Astrocyte (in vitro differentiated cells and primary cell): ENCODE data around the gene RAVER2. TPM values are rescaled to one million over a fixed set of nuclear protein-coding genes. Genes with fewer than 3 reads are reported as not detected.

Source experiments
- DNase-seq: peaks from one replicate; pipeline ENCODE4 v3.0.0-alpha.2; 2010; ENCODE audit warnings: low read depth
- FAIRE-seq: peaks from 2 replicates; lab custom pipeline; 2011; peaks lifted over from hg19 to GRCh38; lab: Jason Lieb, UNC
- H2AFZ ChIP-seq: 2 replicates; pipeline ENCODE4 v1.6.0; 2012; ENCODE audit warnings: low read depth, low read length, inconsistent platforms
- H3K27ac ChIP-seq: 2 replicates; pipeline ENCODE4 v1.5.1; 2011; ENCODE audit warnings: low read depth, low read length, inconsistent platforms
- H3K27me3 ChIP-seq: 2 replicates; pipeline ENCODE4 v1.6.0; 2011; ENCODE audit warnings: low read length, inconsistent platforms; ENCODE audit not compliant: insufficient read depth
- H3K36me3 ChIP-seq: 2 replicates; pipeline ENCODE4 v1.5.1; 2011; ENCODE audit warnings: low read length, inconsistent platforms; ENCODE audit not compliant: insufficient read depth
- H3K4me1 ChIP-seq: 2 replicates; pipeline ENCODE4 v1.5.1; 2011; ENCODE audit warnings: low read length, inconsistent platforms; ENCODE audit not compliant: insufficient read depth
- H3K4me2 ChIP-seq: 2 replicates; pipeline ENCODE4 v1.6.0; 2012; ENCODE audit warnings: low read length, inconsistent platforms
- H3K4me3 ChIP-seq: 2 replicates; pipeline ENCODE4 v1.5.1; 2011; ENCODE audit warnings: low read depth, mild to moderate bottlenecking, low read length, inconsistent platforms; ENCODE audit not compliant: insufficient read depth
- H3K79me2 ChIP-seq: 2 replicates; pipeline ENCODE4 v1.6.0; 2012; ENCODE audit warnings: mild to moderate bottlenecking, low read length, inconsistent platforms; ENCODE audit not compliant: insufficient read depth
- H3K9ac ChIP-seq: 2 replicates; pipeline ENCODE4 v1.6.0; 2012; ENCODE audit warnings: mild to moderate bottlenecking, low read length, inconsistent platforms
- H3K9me3 ChIP-seq: 2 replicates; pipeline ENCODE4 v1.5.1; 2012; ENCODE audit warnings: low read depth, mild to moderate bottlenecking, low read length, inconsistent platforms; ENCODE audit not compliant: insufficient read depth
- H4K20me1 ChIP-seq: 2 replicates; pipeline ENCODE4 v1.6.0; 2012; ENCODE audit warnings: low read length, inconsistent platforms; ENCODE audit not compliant: insufficient read depth
- H3K27ac Mint-ChIP-seq: one replicate; pipeline ENCODE4 v1.8.0; 2021; ENCODE audit warnings: mild to moderate bottlenecking, mixed read lengths; ENCODE audit not compliant: unreplicated experiment
- H3K27me3 Mint-ChIP-seq: one replicate; pipeline ENCODE4 v1.8.0; 2021; ENCODE audit warnings: low read depth, mixed read lengths; ENCODE audit not compliant: unreplicated experiment
- H3K36me3 Mint-ChIP-seq: one replicate; pipeline ENCODE4 v1.8.0; 2021; ENCODE audit warnings: low read depth, mixed read lengths; ENCODE audit not compliant: unreplicated experiment
- H3K4me1 Mint-ChIP-seq: one replicate; pipeline ENCODE4 v1.8.0; 2021; ENCODE audit warnings: low read depth, mixed read lengths; ENCODE audit not compliant: unreplicated experiment
- H3K4me3 Mint-ChIP-seq: one replicate; pipeline ENCODE4 v1.8.0; 2021; ENCODE audit warnings: mild to moderate bottlenecking, moderate library complexity, mixed read lengths; ENCODE audit not compliant: unreplicated experiment
- H3K9me3 Mint-ChIP-seq: one replicate; pipeline ENCODE4 v1.8.0; 2021; ENCODE audit warnings: mild to moderate bottlenecking, mixed read lengths; ENCODE audit not compliant: unreplicated experiment
- EZH2 ChIP-seq: IDR thresholded peaks from 2 replicates; pipeline ENCODE4 v1.6.1; 2012; ENCODE audit warnings: mild to moderate bottlenecking, low read length, inconsistent platforms; ENCODE audit not compliant: insufficient read depth
- total RNA-seq: library from RNA; stranded (reverse); gene quantifications from 2 replicates; pipeline ENCODE4 v1.2.1, GENCODE V29; 2021
- TF ChIP-seq, protein P1 (sequence below): IDR thresholded peaks from 2 replicates; pipeline ENCODE4 v1.5.1; 2011; ENCODE audit warnings: low read depth, mild to moderate bottlenecking, inconsistent platforms, low read length, moderate library complexity; ENCODE audit not compliant: insufficient read depth

The RAVER2 gene
- total RNA-seq, 1 donor from 2014 or later, result 7.1 TPM

DNA sequence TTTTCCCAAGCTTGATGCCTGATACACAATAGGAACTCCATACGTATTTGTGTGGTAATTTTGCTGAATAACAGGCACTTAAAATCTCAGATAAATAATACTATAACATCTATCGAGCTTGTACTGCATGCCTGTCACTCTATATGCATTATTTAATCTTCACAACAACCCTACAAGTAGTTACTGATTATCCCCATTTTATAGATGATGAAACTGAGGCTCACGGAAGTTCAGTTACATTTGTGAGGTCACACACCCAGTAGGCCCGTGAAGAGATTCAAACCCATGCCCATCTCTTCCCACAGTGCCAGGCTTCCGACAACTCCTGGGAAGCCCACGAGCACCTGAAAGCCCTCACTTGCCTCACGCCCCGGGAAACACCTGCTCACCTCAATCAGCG is 98.8 kb downstream of the RAVER2 start:
- H3K4me1 Mint-ChIP-seq, result no peaks in the 10 kb centered on the region
- Histone ChIP-seq H3K27me3 (no peaks in the 10 kb centered on the region), H3K4me3 (no peak overlapping the region), H3K4me1 (no peaks in the 10 kb centered on the region), H3K9ac (no peak overlapping the region), H3K9me3 (no peaks in the 10 kb centered on the region), H3K27ac (no peak overlapping the region), H3K36me3 (peaks cover 23% of the 10 kb centered on the region), H2AFZ (no peak overlapping the region), H4K20me1 (no peaks in the 10 kb centered on the region), H3K79me2 (no peaks in the 10 kb centered on the region), H3K4me2 (no peak overlapping the region)
- DNase-seq (no peak), FAIRE-seq (no peak)
- TF ChIP-seq EZH2, result no peak
- TF ChIP-seq, protein P1, sequence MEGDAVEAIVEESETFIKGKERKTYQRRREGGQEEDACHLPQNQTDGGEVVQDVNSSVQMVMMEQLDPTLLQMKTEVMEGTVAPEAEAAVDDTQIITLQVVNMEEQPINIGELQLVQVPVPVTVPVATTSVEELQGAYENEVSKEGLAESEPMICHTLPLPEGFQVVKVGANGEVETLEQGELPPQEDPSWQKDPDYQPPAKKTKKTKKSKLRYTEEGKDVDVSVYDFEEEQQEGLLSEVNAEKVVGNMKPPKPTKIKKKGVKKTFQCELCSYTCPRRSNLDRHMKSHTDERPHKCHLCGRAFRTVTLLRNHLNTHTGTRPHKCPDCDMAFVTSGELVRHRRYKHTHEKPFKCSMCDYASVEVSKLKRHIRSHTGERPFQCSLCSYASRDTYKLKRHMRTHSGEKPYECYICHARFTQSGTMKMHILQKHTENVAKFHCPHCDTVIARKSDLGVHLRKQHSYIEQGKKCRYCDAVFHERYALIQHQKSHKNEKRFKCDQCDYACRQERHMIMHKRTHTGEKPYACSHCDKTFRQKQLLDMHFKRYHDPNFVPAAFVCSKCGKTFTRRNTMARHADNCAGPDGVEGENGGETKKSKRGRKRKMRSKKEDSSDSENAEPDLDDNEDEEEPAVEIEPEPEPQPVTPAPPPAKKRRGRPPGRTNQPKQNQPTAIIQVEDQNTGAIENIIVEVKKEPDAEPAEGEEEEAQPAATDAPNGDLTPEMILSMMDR, result no peak
- H3K27me3 Mint-ChIP-seq, result no peaks in the 10 kb centered on the region
- H3K9me3 Mint-ChIP-seq, result no peaks in the 10 kb centered on the region
- H3K27ac Mint-ChIP-seq, result no peak overlapping the region
- peaks cover 47% of the 10 kb centered on the region for H3K36me3 Mint-ChIP-seq
- no peak overlapping the region for H3K4me3 Mint-ChIP-seq

DNA sequence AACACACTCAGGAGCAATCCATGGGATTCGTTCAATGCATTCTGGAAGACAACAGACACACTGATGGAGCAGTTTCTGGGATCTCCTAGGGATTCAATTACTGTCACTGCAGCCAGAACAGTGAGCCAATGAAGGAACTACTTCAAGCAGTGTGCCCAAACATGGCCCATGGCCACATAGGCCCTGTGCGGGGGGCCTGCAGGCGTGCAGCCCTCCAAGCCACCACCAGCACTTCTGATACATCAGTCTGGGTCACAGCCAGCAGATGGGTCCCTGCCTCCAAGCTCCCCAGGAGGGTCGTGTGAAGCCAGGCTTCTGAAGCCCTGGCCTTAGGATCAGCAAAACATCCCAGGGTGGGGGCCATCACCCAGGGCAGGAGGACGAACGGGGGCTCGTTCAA is 99.3 kb downstream of the RAVER2 start:
- TF ChIP-seq EZH2, result no peak
- TF ChIP-seq, protein P1, result no peak
- H3K9me3 ChIP-seq, result no peaks in the 10 kb centered on the region
- no peak overlapping the region for H3K4me2 ChIP-seq
- H3K4me1 ChIP-seq, result no peaks in the 10 kb centered on the region
- Mint-ChIP-seq H3K27me3 (no peaks in the 10 kb centered on the region), H3K9me3 (no peaks in the 10 kb centered on the region), H3K4me1 (no peaks in the 10 kb centered on the region), H3K27ac (no peak overlapping the region), H3K4me3 (no peak overlapping the region), H3K36me3 (peaks cover 51% of the 10 kb centered on the region)
- H4K20me1 ChIP-seq, result no peaks in the 10 kb centered on the region
- H3K27ac ChIP-seq, result no peak overlapping the region
- no peaks in the 10 kb centered on the region for H3K79me2 ChIP-seq
- DNase-seq, result no peak
- H3K4me3 ChIP-seq, result no peak overlapping the region
- no peak overlapping the region for H3K9ac ChIP-seq
- no peaks in the 10 kb centered on the region for H3K27me3 ChIP-seq
- H3K36me3 ChIP-seq, result peaks cover 21% of the 10 kb centered on the region
- FAIRE-seq, result no peak
- H2AFZ ChIP-seq, result no peak overlapping the region

DNA sequence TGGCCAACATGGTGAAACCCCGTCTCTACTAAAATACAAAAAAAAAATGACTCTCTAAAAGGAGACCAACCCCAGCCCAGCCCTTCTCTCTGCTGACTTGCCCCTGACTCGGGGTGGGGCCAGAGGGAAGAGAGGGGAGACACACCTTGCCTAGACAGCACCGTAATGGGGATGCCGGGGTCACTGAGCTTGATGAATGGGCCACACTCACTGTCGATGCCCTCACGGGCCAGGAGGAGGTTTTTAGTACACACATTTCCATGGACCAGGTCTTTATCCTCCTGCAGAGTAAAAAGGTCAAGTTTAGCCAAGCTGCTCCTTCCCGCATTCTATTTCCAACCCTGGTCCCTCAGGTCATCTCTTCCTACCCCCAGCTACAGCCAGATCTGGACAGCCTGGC is 99.7 kb downstream of the RAVER2 start:
- Histone ChIP-seq H4K20me1 (no peaks in the 10 kb centered on the region), H3K27me3 (no peaks in the 10 kb centered on the region), H3K79me2 (no peaks in the 10 kb centered on the region), H3K27ac (no peak overlapping the region), H3K4me2 (no peak overlapping the region), H3K9me3 (no peaks in the 10 kb centered on the region), H3K4me3 (no peak overlapping the region), H3K4me1 (no peaks in the 10 kb centered on the region), H3K9ac (no peak overlapping the region), H3K36me3 (peaks cover 17% of the 10 kb centered on the region), H2AFZ (no peak overlapping the region)
- FAIRE-seq (no peak), DNase-seq (no peak)
- no peaks in the 10 kb centered on the region for H3K4me1 Mint-ChIP-seq
- peaks cover 51% of the 10 kb centered on the region for H3K36me3 Mint-ChIP-seq
- H3K27ac Mint-ChIP-seq, result no peak overlapping the region
- no peaks in the 10 kb centered on the region for H3K9me3 Mint-ChIP-seq
- H3K27me3 Mint-ChIP-seq, result no peaks in the 10 kb centered on the region
- H3K4me3 Mint-ChIP-seq, result no peak overlapping the region
- TF ChIP-seq EZH2, result no peak
- TF ChIP-seq, protein P1, result no peak
